Renal cortex interstitium (tissue), 11 donors: ENCODE results near the gene HTRA3. TPM values are rescaled to one million over a fixed set of nuclear protein-coding genes. Genes with fewer than 3 reads are reported as not detected.

Experiments
- DNase-seq, 11 donors: peaks; one replicate each; pipeline ENCODE4 v3.0.0-alpha.2; 2013; ENCODE audit warnings: low read depth in 9 of 11, low spot score in 4 of 11; ENCODE audit errors: extremely low read depth in 1 of 11
- polyA plus RNA-seq, 3 donors: library from polyadenylated mRNA; unstranded; fragments of 120-200 nt; gene quantifications; one replicate each; pipeline ENCODE4 v1.2.1, GENCODE V29; 2013; ENCODE audit not compliant: insufficient read length in 3 of 3

Gene HTRA3
- polyA plus RNA-seq, 3 donors, result 7.0 to 13.1 (median 9.3) TPM

DNA sequence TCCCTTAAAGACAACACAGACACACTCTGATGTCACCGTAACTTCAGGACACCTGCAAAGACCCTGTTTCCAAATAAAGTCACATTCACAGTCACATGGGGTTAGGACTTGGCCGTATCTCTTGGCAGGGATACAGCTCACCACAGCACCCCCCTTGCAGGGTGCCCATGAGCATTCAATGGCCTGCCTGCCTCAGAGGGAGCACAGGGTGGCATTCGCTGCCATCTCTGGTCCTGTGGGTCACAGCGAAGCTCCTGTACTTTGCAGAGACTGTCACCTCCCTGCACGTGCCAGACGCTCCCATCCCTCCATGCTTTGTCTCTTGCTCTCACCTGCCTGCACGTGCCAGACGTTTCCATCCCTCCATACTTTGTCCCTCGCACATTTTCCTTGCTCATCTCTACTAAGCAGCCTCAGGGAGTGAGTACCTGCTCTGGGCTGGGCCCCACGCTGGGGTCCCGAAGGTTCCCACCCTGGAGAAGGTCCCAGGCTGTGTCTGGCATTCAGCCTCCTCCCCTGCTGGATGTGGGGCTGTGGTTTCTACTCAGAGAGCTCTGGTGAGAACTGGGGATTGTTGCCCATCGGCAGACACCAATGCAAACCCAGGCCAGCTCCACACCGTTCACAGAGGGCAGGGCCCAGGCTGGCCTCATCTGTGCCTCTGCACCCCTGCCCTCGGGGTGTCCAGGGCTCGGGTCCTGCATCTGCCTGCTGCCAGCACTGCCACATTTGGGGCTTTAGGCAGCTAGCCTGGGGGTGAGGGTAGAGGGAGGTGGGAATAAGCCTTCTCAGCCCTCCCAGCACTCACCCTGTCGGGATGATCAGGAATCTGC lies 15.8 kb downstream of the HTRA3 start:
- DNase-seq, result no peak

DNA sequence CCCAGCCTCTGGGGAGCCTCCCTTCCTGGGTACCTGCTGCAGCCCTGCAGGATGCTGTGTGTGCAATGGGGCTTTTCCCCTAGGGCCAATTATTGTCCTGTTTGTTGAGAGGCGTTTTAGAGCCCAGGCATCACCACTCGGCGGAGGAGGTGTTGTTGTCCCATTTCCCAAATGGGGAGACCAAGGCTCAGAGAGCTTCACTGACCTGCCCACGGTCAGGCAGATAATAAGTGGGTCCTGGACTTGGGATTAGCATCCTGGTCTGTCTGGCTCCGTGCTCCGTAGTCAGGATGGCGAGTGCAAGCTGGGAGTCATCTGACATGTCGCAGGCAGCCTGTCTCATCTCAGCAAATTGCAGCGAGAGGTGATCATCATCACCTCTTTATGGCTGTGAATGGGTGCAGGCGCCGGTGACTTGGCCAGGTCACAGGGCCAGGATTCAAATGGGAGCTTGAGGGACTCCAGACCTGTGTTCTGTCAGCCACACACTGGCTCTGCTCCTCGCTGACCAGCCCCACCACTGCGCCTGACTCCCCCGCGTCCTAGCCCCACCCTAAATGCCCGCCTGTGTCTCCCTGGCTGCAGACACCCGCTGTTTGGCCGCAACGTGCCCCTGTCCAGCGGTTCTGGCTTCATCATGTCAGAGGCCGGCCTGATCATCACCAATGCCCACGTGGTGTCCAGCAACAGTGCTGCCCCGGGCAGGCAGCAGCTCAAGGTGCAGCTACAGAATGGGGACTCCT lies 16.6 kb downstream of the HTRA3 start:
- DNase-seq, result no peak

- no peak for DNase-seq
Measured at GRCh38 chr4:8286719-8287342, 17.3 kb downstream of the HTRA3 start.

- no peak for DNase-seq
Measured at GRCh38 chr4:8287343-8288280, 18.1 kb downstream of the HTRA3 start.

DNA sequence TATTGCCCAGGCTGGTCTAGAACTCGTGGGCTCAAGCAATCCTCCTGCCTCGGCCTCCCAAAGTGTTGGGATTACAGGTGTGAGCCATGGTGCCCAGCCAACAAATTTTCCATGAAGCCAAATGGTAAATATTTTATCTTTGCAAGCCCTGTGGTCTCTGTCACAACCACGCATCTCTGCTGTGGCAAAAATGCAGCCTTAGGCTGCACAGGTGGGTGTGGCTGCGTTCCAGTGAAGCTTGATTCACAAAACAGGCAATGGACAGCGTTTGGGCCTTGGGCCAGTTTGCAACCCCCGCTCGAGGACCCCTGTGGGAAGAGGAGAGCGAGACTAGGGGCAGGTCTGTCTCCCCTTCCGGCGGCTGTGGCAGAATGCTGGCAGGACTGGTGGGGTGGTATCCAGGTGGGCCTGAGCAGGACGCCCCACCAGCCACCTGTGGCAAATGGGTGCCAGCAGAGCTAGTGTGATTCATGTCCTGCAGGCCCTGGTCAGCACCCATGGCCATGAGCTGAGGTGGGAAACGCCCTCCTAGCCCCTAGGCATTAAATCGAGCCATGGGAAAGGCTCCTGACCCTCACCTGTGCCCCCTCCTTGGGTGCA lies 19.7 kb downstream of the HTRA3 start:
- DNase-seq, result no peak

GRCh38 chr4:8289956-8290700 lies 20.6 kb downstream of the HTRA3 start:
- no peak for DNase-seq

DNA sequence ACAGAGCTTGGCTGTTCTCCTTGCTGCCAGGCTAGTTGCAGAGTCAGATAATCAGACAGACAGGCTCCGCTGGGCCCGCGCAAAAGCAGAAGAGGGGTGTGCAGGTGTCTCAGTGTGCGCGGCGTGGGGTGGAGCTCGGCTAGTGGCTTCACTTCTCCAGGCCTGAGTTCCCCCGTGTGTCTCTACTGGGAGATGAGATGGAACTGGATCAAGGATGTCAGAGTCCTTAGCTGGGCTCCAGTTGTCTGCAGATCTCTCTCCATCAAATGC lies 21.1 kb downstream of the HTRA3 start:
- DNase-seq, result no peak

GRCh38 chr4:8291036-8291682 lies 21.6 kb downstream of the HTRA3 start:
- DNase-seq, result no peak

DNA sequence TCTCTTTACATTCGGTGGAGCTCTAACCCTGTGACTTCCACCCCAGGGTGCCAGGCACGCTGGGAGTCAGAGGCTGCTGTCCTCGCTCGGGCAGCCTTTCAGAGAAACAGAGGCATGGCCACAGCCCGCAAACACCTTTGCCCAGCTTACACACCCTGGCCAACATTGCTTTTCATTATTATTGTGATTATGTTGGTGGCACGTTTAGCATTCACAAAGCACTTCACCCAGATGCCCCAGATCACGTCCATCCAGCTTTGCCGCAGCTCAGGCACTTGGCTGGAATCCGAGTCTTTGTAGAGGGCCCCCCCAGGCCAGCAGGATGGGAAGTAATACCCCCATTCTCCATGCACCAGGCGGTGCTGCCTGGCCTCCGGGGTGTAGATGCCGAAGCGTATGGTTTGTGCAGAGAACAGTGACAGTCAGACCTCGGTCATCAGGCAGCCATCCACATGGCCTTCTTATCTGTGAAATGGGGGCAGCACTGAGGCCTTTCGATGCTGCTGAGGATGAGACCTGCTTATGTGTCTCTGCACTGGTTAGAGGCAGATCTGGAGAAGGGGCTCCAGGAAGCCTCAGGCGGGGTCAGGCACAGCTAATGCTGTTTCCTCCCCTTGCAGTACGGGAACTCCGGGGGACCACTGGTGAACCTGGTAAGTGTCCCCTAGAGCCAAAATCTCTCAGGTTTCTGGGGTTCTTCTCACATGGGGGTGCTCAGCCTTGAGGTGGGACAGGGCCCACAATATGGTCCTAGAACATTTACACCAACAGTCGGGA lies 22.3 kb downstream of the HTRA3 start:
- no peak for DNase-seq

DNA sequence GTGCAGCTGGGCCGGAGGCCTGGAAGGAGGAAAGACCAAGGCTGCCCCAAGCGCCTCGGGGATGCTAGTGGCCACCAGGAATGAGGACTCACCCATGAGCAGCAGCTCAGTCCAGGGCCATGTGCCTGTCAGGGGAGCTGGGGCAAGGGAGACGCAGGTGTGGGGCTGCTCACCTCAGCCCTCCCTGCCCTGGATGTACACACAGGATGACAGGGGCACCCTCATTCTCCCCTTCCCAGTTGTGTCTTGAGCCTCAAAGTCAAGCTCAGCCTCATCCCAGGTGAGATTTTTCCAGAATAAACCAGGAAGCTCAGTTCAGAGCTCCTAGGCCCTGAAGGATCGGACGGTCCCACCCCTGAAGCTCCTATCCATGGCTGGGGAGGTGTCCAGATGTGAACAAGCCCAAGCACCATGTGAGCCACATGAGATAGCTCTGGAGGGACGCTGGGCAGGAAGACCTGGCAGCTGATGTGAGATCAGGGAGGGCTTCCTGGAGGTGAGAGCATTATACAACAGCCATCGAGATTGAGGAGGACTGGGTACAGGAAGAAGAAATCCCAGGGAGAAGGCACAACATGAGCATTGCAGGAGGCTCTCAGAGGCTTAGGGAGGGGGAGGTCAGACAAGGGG lies 23.0 kb downstream of the HTRA3 start:
- no peak for DNase-seq

DNA sequence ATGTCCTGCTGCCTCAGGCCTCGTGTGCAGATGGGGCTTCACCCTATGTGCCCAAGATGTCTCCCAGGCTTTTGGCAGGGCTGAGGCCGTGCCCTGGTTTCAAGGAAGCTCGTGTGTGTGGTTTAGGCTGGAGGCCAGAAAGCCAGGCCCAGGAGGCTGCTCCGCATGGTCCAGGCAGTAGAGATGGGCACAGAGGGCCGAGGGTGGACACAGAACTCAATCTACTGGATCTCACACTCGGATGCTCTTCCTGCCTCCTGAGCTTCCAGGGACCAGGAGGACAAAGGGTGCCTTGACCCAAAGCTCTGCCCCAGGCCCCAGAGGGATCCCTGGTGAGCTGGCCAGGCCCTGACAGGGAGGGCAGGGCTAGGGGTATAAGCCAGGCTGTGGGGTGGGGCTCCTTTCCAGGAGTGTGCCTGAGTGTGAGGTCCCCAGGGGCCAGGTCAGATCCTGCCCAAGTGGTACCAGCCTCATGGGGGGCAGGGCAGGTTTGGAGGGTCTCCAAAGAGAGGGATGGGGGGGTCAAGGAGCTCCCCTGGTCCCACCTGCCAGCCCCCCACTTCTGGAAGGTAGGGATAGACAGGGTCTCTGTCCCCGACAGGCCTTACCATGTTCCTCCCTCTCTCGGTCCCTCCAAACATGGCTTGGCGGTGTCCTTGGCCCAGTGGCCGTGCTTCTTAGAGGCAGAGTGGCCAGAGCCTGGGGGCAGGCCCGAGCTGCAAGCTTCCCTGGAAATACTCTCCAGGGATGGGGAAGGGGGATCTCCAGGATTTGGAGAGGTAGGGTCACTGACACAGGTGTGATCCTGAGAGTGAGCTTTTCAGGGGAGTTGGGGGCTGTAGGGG lies 23.8 kb downstream of the HTRA3 start:
- no peak for DNase-seq

DNA sequence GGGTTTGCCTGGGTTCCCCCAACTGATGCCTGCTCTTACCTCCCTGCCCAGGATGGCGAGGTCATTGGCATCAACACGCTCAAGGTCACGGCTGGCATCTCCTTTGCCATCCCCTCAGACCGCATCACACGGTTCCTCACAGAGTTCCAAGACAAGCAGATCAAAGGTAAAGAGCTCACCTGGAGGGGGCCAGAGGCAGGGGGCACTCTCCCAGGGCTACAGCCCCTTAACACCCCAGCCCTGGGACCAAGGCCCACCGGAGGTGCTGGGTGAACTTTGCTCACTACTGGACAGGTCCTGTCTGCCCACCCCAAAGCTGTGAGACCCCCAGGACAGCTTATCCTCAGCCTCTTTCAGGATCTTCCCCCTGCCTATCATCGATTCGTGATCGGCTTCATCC lies 24.5 kb downstream of the HTRA3 start:
- DNase-seq, result no peak

DNA sequence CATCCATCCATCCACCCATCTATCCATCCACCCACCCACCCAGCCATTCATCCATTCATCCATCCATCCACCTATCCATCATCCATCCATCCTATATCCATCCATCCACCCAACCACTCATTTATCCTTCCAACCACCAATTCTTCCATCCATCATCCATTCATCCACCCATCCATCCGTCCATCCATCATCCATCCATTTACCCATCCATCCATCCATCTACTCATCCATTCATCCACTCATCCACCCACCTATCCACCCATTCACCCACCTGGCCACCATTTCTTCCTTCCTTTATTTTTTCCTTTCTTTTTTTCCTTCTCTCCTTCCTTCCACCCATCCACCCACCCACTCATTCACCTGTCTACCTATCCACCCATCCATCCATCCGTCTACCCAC lies 25.2 kb downstream of the HTRA3 start:
- no peak for DNase-seq

- DNase-seq, result no peak
Measured at GRCh38 chr4:8295471-8295870, 25.9 kb downstream of the HTRA3 start.

DNA sequence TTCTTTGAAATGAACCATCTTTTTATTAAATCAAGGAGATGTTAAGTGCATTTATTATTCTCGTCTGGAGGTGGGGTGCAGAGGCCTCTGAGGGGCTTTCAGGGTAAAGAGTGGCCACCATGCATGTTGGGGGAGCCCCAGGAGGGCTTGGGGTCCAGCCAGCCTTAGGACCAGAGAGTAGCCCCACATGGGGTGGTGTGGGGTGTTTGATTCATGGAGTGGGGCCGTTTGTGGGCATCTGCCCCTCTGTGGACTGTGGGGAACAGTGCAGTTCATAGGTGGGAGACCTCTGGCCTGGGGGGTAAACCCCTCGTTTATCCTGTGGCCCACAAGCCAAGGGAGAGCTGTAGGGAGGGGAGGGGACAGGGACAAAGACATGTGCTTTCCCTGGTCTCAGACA lies 26.9 kb downstream of the HTRA3 start:
- DNase-seq, result no peak

- DNase-seq, result no peak
Measured at GRCh38 chr4:8297141-8297601, 27.6 kb downstream of the HTRA3 start.
